Karpas-422 (cell line): Measurements from ENCODE around the gene PPP6R2. TPM values are rescaled to one million over a fixed set of nuclear protein-coding genes. Genes with fewer than 3 reads are reported as not detected.
"Not testable (repeated sequence)": the region's sequence is repeated elsewhere in the genome, so short reads cannot be mapped to it uniquely, and the experiment has no call there.

Experiments used
- DNase-seq: peaks from one replicate; pipeline ENCODE4 v3.0.0-alpha.2; 2015
- H2AFZ ChIP-seq: fragments of 200-600 bp; sonication (generic); 2 replicates; pipeline ENCODE4 v1.6.1; 2014; ENCODE audit warnings: antibody characterized with exemption, low read length, mixed read lengths
- H3K27ac ChIP-seq: fragments of 200-600 bp; sonication (generic); 2 replicates; pipeline ENCODE4 v1.5.1; 2014; ENCODE audit warnings: mild to moderate bottlenecking, low read length, moderate library complexity
- H3K27me3 ChIP-seq: fragments of 200-600 bp; sonication (generic); 2 replicates; pipeline ENCODE4 v1.6.1; 2014; ENCODE audit warnings: low read length, mixed read lengths
- H3K36me3 ChIP-seq: fragments of 200-600 bp; sonication (generic); 2 replicates; pipeline ENCODE4 v1.6.1; 2014; ENCODE audit warnings: low read length, mixed read lengths; ENCODE audit not compliant: insufficient read depth
- H3K4me1 ChIP-seq: fragments of 200-600 bp; sonication (generic); 2 replicates; pipeline ENCODE4 v1.6.1; 2014; ENCODE audit warnings: mild to moderate bottlenecking, low read length, mixed read lengths
- H3K4me2 ChIP-seq: fragments of 200-600 bp; sonication (generic); 2 replicates; pipeline ENCODE4 v1.6.1; 2014; ENCODE audit warnings: low read length, low read depth, mild to moderate bottlenecking; ENCODE audit not compliant: poor library complexity, severe bottlenecking
- H3K4me3 ChIP-seq: fragments of 200-600 bp; sonication (generic); 2 replicates; pipeline ENCODE4 v1.5.1; 2014; ENCODE audit warnings: mild to moderate bottlenecking, antibody characterized with exemption, low read length, mixed read lengths
- H3K79me2 ChIP-seq: fragments of 200-600 bp; sonication (generic); 2 replicates; pipeline ENCODE4 v1.6.1; 2014; ENCODE audit warnings: mild to moderate bottlenecking, low read length, mixed read lengths
- H3K9ac ChIP-seq: fragments of 200-600 bp; sonication (generic); 2 replicates; pipeline ENCODE4 v1.6.0; 2014; ENCODE audit warnings: low read length
- H3K9me2 ChIP-seq: fragments of 200-600 bp; sonication (generic), shearing (Covaris generic); replicated peaks from 2 replicates; pipeline ENCODE4 v1.6.0; 2014; ENCODE audit warnings: mild to moderate bottlenecking, low read length, moderate library complexity; ENCODE audit not compliant: insufficient read depth
- H3K9me3 ChIP-seq: fragments of 300-700, 200-600 bp; sonication (generic); 2 replicates; pipeline ENCODE4 v1.6.1; 2014; ENCODE audit warnings: low read length, mixed read lengths
- H4K20me1 ChIP-seq: fragments of 200-600 bp; sonication (generic); 2 replicates; pipeline ENCODE4 v1.6.1; 2014; ENCODE audit warnings: mild to moderate bottlenecking, antibody characterized with exemption, low read length, low read depth; ENCODE audit not compliant: insufficient read depth
- total RNA-seq: library from RNA; depleted of rRNA; stranded (reverse); fragments of >200 nt; shearing (Covaris generic); gene quantifications from 2 replicates; pipeline ENCODE4 v1.2.3, GENCODE V29; 2014; ENCODE audit warnings: low replicate concordance

The PPP6R2 gene
- total RNA-seq, 1 experiment from 2014 or later = 32.9 TPM

DNA sequence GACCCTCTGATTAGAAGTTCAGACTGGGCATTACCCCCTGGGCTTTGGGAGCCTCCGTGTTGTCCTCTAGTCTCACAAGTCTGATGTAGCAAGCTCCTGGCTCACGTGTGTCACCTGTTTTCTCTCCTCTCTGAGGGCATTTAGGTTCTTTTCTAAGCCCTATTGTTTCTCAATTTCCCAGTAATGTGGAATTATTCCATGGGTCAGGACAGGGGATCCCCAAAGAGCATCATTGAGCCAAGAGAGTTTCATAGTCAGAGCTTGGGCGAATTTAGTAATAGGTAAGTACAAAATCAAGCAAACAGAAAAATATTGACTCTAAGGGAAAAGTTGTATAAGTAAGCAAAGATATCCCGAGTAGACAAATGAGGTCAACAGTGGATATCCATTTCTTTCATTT, 57.3 kb downstream of the PPP6R2 start:
- Histone ChIP-seq H3K4me1 (no peaks in the 10 kb centered on the region), H2AFZ (no peak overlapping the region), H3K9me3 (no peaks in the 10 kb centered on the region), H3K9ac (no peak overlapping the region), H3K27me3 (no peaks in the 10 kb centered on the region), H3K9me2 (no peaks in the 10 kb centered on the region), H3K27ac (no peak overlapping the region), H3K79me2 (peaks cover 17% of the 10 kb centered on the region), H3K4me2 (no peak overlapping the region), H4K20me1 (no peaks in the 10 kb centered on the region; the same call in 1 of the 2 replicates), H3K4me3 (no peak overlapping the region), H3K36me3 (no peaks in the 10 kb centered on the region)
- no peak for DNase-seq

DNA sequence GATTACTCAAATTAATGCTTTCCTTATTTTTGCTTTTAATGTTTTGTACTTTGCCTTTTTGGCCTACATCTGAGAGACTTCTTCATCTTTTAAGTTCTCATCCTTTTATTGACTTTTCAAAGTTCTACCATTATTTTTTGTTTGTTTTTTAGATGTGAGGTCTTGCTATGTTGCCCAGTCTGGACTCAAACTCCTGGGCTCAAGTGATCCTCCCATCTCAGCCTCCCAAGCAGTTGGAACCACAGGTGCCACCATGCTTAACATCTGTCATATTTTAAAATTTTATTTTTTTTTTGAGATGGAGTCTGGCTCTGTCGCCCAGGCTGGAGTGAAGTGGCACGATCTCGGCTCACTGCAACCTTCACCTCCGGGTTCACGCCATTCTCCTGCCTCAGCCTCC, 57.8 kb downstream of the PPP6R2 start:
- no peaks in the 10 kb centered on the region for H3K36me3 ChIP-seq
- H3K79me2 ChIP-seq = peaks cover 17% of the 10 kb centered on the region
- no peak overlapping the region for H3K27ac ChIP-seq
- no peak overlapping the region for H3K4me2 ChIP-seq
- no peaks in the 10 kb centered on the region for H3K27me3 ChIP-seq
- no peak overlapping the region for H3K9ac ChIP-seq
- no peak overlapping the region for H3K4me3 ChIP-seq
- H3K4me1 ChIP-seq = no peaks in the 10 kb centered on the region
- no peaks in the 10 kb centered on the region for H3K9me3 ChIP-seq
- no peak for DNase-seq
- H3K9me2 ChIP-seq = no peaks in the 10 kb centered on the region
- H2AFZ ChIP-seq = no peak overlapping the region
- no peaks in the 10 kb centered on the region; the same call in 1 of the 2 replicates for H4K20me1 ChIP-seq

DNA sequence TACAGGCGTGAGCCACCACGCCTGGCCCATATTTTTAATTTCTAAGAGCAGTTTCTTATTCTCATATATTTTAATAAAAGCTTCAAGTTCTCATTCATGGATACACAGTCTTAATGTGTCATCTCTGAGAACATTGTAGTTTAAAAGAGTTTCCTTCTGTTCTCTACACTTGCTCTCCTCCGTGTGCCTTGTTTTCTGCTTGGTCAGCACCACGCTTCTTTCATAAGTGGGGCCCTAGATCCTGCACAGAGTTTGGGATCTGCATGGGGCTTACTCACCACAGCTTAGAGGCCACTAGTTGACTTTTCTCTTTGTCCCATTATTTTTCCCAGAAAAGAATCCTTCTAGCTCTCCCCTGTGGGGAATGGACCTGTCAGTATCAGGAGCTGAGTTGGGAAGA, 58.8 kb downstream of the PPP6R2 start:
- H2AFZ ChIP-seq = no peak overlapping the region
- peaks cover 17% of the 10 kb centered on the region for H3K79me2 ChIP-seq
- H3K9me3 ChIP-seq = no peaks in the 10 kb centered on the region
- DNase-seq = no peak
- H3K27ac ChIP-seq = no peak overlapping the region
- no peak overlapping the region for H3K9ac ChIP-seq
- no peak overlapping the region for H3K4me2 ChIP-seq
- no peaks in the 10 kb centered on the region for H3K36me3 ChIP-seq
- H3K9me2 ChIP-seq = no peaks in the 10 kb centered on the region
- no peaks in the 10 kb centered on the region; the same call in 1 of the 2 replicates for H4K20me1 ChIP-seq
- no peaks in the 10 kb centered on the region for H3K4me1 ChIP-seq
- H3K4me3 ChIP-seq = no peak overlapping the region
- H3K27me3 ChIP-seq = no peaks in the 10 kb centered on the region

DNA sequence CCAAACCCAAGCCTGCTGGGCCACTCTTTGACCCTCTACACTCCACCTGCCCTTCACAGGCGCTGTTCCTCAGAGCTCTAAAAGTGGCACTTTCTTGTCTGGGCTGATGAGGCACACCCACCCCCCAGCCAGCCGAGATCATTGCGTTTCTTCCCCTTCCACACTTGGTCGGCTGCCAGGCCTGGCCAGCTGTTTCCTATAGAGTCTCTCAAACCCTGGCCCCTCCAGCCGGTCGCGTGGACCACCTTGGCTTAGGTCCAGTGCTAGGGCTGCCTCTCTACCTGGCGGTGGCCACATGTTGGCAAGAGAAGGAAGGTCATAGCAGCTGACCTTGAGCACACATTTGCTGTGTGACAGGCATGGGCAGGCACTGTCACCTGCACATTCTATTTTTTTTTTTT, 60.6 kb downstream of the PPP6R2 start:
- no peak overlapping the region for H3K4me2 ChIP-seq
- H3K9me2 ChIP-seq = no peaks in the 10 kb centered on the region
- H3K9ac ChIP-seq = no peak overlapping the region
- H4K20me1 ChIP-seq = no peaks in the 10 kb centered on the region; the same call in 1 of the 2 replicates
- H3K9me3 ChIP-seq = no peaks in the 10 kb centered on the region
- H3K4me1 ChIP-seq = no peaks in the 10 kb centered on the region
- no peak overlapping the region for H2AFZ ChIP-seq
- DNase-seq = no peak
- no peaks in the 10 kb centered on the region for H3K36me3 ChIP-seq
- H3K4me3 ChIP-seq = no peak overlapping the region
- peaks cover 15% of the 10 kb centered on the region for H3K79me2 ChIP-seq
- H3K27ac ChIP-seq = no peak overlapping the region
- H3K27me3 ChIP-seq = no peaks in the 10 kb centered on the region

DNA sequence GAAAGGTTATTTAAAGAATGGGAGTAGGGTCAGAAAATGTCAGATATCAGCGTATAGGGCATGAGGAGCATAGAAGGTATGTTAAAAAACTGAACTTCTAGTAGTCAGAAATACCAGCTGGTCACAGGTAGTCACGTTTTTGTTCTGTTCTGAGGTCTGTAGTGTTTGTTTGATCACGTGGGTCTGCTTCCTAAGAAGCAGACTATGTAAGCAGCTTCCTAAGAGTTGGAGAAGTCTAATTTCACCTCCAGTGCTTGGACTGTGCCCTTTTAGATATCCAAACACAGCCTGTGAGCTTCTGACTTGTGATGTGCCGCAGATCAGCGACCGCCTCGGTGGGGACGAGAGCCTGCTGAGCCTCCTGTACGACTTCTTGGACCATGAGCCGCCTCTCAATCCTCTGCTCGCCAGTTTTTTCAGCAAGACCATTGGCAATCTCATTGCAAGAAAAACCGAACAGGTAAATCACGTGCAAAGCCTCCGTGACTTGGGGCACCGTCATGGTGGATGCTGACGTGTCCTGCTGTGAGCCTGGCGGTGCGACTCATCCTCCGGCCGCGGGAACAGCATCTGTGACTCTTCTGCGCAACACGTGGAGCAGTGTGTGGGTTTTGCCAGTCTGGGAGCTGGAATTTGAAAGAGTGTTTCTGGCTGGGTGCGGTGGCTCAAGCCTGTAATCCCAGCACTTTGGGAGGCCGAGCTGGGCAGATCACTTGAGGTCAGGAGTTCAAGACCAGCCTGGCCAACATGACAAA, 63.5 kb downstream of the PPP6R2 start:
- H3K36me3 ChIP-seq = no peaks in the 10 kb centered on the region
- no peak overlapping the region for H3K4me2 ChIP-seq
- no peak overlapping the region for H3K27ac ChIP-seq
- no peaks in the 10 kb centered on the region for H3K4me1 ChIP-seq
- H2AFZ ChIP-seq = no peak overlapping the region
- H3K79me2 ChIP-seq = peaks cover 9% of the 10 kb centered on the region
- no peak for DNase-seq
- H3K9me3 ChIP-seq = no peaks in the 10 kb centered on the region
- no peaks in the 10 kb centered on the region; the same call in 1 of the 2 replicates for H4K20me1 ChIP-seq
- H3K27me3 ChIP-seq = no peaks in the 10 kb centered on the region
- no peak overlapping the region for H3K9ac ChIP-seq
- no peak overlapping the region for H3K4me3 ChIP-seq
- no peaks in the 10 kb centered on the region for H3K9me2 ChIP-seq

DNA sequence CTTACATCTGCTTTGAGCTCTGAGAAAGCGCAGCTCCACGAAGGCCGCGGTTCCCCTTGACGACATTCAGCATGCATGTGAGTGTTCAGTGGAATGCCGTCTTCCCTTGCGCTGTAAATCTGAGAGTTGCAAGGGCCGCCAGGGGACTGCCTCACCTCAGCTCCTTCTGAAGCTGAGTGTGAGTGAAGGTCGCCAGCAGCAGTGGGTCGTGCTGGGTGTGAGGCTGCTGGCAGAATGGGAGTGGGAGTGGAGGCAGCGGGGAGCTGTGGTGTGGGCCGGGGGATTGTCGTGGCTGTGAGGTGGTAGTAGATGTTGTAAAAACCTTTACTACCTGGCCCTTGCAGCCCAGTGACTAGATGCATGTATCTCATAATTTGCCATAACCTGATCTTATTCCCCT, 65.2 kb downstream of the PPP6R2 start:
- H4K20me1 ChIP-seq = no peaks in the 10 kb centered on the region; the same call in 1 of the 2 replicates
- no peaks in the 10 kb centered on the region for H3K9me2 ChIP-seq
- H3K27ac ChIP-seq = no peak overlapping the region
- no peak overlapping the region for H3K9ac ChIP-seq
- no peaks in the 10 kb centered on the region for H3K4me1 ChIP-seq
- H3K4me2 ChIP-seq = no peak overlapping the region
- DNase-seq = no peak
- H3K79me2 ChIP-seq = peaks cover 4% of the 10 kb centered on the region
- H3K36me3 ChIP-seq = no peaks in the 10 kb centered on the region
- no peak overlapping the region for H3K4me3 ChIP-seq
- no peaks in the 10 kb centered on the region for H3K9me3 ChIP-seq
- no peaks in the 10 kb centered on the region for H3K27me3 ChIP-seq
- no peak overlapping the region for H2AFZ ChIP-seq

DNA sequence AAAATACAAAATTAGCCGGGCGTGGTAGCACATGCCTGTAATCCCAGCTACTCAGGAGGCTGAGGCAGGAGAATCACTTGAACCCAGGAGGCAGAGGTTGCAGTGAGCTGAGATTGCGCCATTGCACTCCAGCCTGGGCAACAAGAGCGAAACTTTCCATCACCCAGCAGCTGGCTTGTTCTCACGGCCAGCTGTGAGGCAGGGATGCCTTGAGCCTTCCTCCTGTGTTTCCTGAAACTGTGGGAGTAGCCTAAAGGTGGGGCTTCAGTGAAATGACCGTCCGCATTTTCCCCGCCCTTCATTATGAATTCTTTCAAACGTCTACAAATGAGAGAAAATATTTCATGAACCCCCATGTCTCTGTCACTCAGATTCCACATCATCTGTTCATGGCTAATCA, 65.8 kb downstream of the PPP6R2 start:
- H2AFZ ChIP-seq, H3K36me3 ChIP-seq, H3K27ac ChIP-seq, H3K9ac ChIP-seq, H3K4me2 ChIP-seq, DNase-seq, H4K20me1 ChIP-seq, H3K79me2 ChIP-seq, H3K9me3 ChIP-seq, H3K27me3 ChIP-seq, H3K4me3 ChIP-seq, H3K9me2 ChIP-seq, H3K4me1 ChIP-seq: not testable (repeated sequence)

DNA sequence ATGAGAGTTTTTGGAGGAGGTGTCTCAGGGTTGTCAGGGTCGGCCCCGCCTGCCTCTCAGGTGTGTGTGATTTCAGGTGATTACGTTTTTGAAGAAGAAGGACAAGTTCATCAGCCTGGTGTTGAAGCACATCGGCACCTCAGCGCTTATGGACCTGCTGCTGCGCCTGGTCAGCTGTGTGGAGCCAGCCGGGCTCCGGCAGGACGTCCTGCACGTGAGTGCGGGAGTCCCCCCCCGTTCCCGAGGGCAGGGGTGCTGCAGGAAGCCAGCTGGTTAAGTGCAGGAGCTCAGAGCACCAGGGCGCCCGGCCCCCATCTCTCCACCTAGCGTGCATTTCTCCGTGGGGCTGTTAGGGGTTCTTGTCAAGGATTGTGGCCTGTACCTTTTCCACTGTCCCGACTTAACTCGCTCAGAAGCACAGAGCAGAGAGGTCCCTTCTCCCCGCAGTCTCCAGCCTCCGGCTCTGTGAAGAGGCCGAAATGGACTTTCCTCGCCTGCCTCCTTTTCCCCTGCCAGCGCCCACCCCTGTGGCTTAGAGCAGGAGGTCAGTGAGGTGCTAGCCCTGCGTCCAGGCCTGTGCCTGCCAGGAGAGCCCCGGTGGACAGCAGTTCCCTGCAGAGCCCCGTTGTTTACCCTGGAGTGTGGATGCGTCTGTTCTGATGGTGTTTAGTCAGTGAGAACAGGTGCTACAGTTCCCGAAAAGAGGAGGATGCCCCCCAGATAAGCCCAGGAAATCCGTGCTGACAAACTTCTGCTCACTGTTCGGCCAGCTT, 71.5 kb downstream of the PPP6R2 start:
- H3K4me2 ChIP-seq = no peak overlapping the region
- peaks cover 4% of the 10 kb centered on the region; the same call in 1 of the 2 replicates for H3K36me3 ChIP-seq
- H3K79me2 ChIP-seq = no peaks in the 10 kb centered on the region
- H3K9me3 ChIP-seq = no peaks in the 10 kb centered on the region
- H3K4me3 ChIP-seq = no peak overlapping the region
- no peak for DNase-seq
- H3K9me2 ChIP-seq = no peaks in the 10 kb centered on the region
- H2AFZ ChIP-seq = no peak overlapping the region
- no peak overlapping the region for H3K27ac ChIP-seq
- no peaks in the 10 kb centered on the region for H3K4me1 ChIP-seq
- no peaks in the 10 kb centered on the region for H3K27me3 ChIP-seq
- H3K9ac ChIP-seq = no peak overlapping the region
- H4K20me1 ChIP-seq = 0 out of 2 replicates have a peak, but pooled peaks cover 3% of the 10 kb centered on the region
